ENCODE measurements around the gene PPM1G.
A peak's percentile ranks its signal among the peaks of the same experiment; 100 is the strongest.

Gene PPM1G

GRCh38 chr2:27375513-27376099 is 33.8 kb downstream of the PPM1G start:
- no peak overlapping the region for H3K4me3 ChIP-seq (ENCODE audit: low read depth, low read length)
- in situ Hi-C loops (cut with HindIII; ENCODE audit: low sequenced_read_pairs), result no loop called here
- no peak for TF ChIP-seq CTCF (IDR thresholded peaks at IDR 0.05; ENCODE audit: low read depth, low read length)
- no peak for DNase-seq (ENCODE audit: low read depth, low spot score)

GRCh38 chr2:27373567-27373966 is 35.8 kb downstream of the PPM1G start:
- TF ChIP-seq CTCF (IDR thresholded peaks at IDR 0.05; ENCODE audit: low read depth, low read length), result no peak
- no peak for DNase-seq (ENCODE audit: low read depth, low spot score)
- in situ Hi-C loops (cut with HindIII; ENCODE audit: low sequenced_read_pairs), result no loop called here
- H3K4me3 ChIP-seq (ENCODE audit: low read depth, low read length), result no peak overlapping the region

- H3K4me3 ChIP-seq (ENCODE audit: low read depth, low read length), result no peak overlapping the region
- DNase-seq (ENCODE audit: low read depth, low spot score), result no peak
- in situ Hi-C loops (cut with HindIII; ENCODE audit: low sequenced_read_pairs), result no loop called here
- TF ChIP-seq CTCF (IDR thresholded peaks at IDR 0.05; ENCODE audit: low read depth, low read length), result no peak
Measured at GRCh38 chr2:27372937-27373336, 36.5 kb downstream of the PPM1G start.

GRCh38 chr2:27370816-27371620 is 38.4 kb downstream of the PPM1G start:
- DNase-seq (ENCODE audit: low read depth, low spot score), result peak; percentile 34
- TF ChIP-seq CTCF (IDR thresholded peaks at IDR 0.05; ENCODE audit: low read depth, low read length), result no peak
- in situ Hi-C loops (cut with HindIII; ENCODE audit: low sequenced_read_pairs), result no loop called here
- H3K4me3 ChIP-seq (ENCODE audit: low read depth, low read length), result peak overlapping the region; percentile 73

GRCh38 chr2:27370026-27370815 is 39.2 kb downstream of the PPM1G start, which contains the start of the genes EIF2B4 and SNX17:
Gene EIF2B4, minus strand, starts transcription at chr2:27370338. Its CDS starts 24 bp downstream, at chr2:27370314.
Gene SNX17, plus strand, starts transcription at chr2:27370616. Its CDS starts 128 bp downstream, at chr2:27370744.
- peak; percentile 77 for TF ChIP-seq CTCF (IDR thresholded peaks at IDR 0.05; ENCODE audit: low read depth, low read length)
- peak; percentile 100 for DNase-seq (ENCODE audit: low read depth, low spot score)
- in situ Hi-C loops (cut with HindIII; ENCODE audit: low sequenced_read_pairs), result no loop called here
- H3K4me3 ChIP-seq (ENCODE audit: low read depth, low read length), result peak within 1 kb of the TSS; percentile 73

- TF ChIP-seq CTCF (IDR thresholded peaks at IDR 0.05; ENCODE audit: low read depth, low read length), result no peak
- in situ Hi-C loops (cut with HindIII; ENCODE audit: low sequenced_read_pairs), result no loop called here
- peak; percentile 63 for DNase-seq (ENCODE audit: low read depth, low spot score)
- H3K4me3 ChIP-seq (ENCODE audit: low read depth, low read length), result peak overlapping the region; percentile 73
Measured at GRCh38 chr2:27369471-27370025, 39.8 kb downstream of the PPM1G start.

All from astrocyte of the spinal cord (primary cell).